ENCODE data around the gene PNPLA7. TPM values are rescaled to one million over a fixed set of nuclear protein-coding genes. Genes with fewer than 3 reads are reported as not detected.
A peak's percentile ranks its signal among the peaks of the same experiment; 100 is the strongest.

Gene PNPLA7
- total and polyA plus RNA-seq, 9 donors: 2.2 to 29.3 (median 13.0) TPM

- Histone ChIP-seq H3K4me1 (ENCODE audit: insufficient read depth) (no peaks in the 10 kb centered on the region), H3K27ac (no peak overlapping the region), H3K4me3 (no peak overlapping the region), H3K36me3 (no peaks in the 10 kb centered on the region), H3K9me3 (no peaks in the 10 kb centered on the region), H3K27me3 (no peaks in the 10 kb centered on the region)
- 92 to 95% (median 95%) methylated on average over 6 of the region's 6 CpGs for WGBS, 3 donors
- intact Hi-C loops (cut with DNase I): no loop called here
- TF ChIP-seq POLR2A (IDR thresholded peaks at IDR 0.05) (no peak), EP300 (IDR thresholded peaks at IDR 0.05) (no peak), CTCF (IDR thresholded peaks at IDR 0.05) (no peak)
- no peak for DNase-seq
These were observed 61.3 kb downstream of the PNPLA7 start for GRCh38 chr9:137488906-137489305.

GRCh38 chr9:137488327-137488653 is 61.9 kb downstream of the PNPLA7 start:
- H3K4me1 ChIP-seq (ENCODE audit: insufficient read depth): no peaks in the 10 kb centered on the region
- H3K36me3 ChIP-seq: no peaks in the 10 kb centered on the region
- no peaks in the 10 kb centered on the region for H3K9me3 ChIP-seq
- no peak overlapping the region for H3K27ac ChIP-seq
- no peak for DNase-seq
- no peak overlapping the region for H3K4me3 ChIP-seq
- TF ChIP-seq CTCF (IDR thresholded peaks at IDR 0.05): no peak
- TF ChIP-seq POLR2A (IDR thresholded peaks at IDR 0.05): no peak
- no peak for TF ChIP-seq EP300 (IDR thresholded peaks at IDR 0.05)
- intact Hi-C loops (cut with DNase I): no loop called here
- WGBS, 3 donors: 86 to 92% (median 87%) methylated on average over 6 of the region's 6 CpGs
- no peaks in the 10 kb centered on the region for H3K27me3 ChIP-seq

GRCh38 chr9:137487454-137488326 is 62.5 kb downstream of the PNPLA7 start:
- intact Hi-C loops (cut with DNase I): no loop called here
- no peaks in the 10 kb centered on the region for H3K9me3 ChIP-seq
- H3K4me1 ChIP-seq (ENCODE audit: insufficient read depth): no peaks in the 10 kb centered on the region
- 79 to 83% (median 81%) methylated on average over 40 to 41 of the region's 41 CpGs for WGBS, 3 donors
- H3K36me3 ChIP-seq: no peaks in the 10 kb centered on the region
- peak in 1 of 5 donors; percentile 30 for DNase-seq
- no peaks in the 10 kb centered on the region for H3K27me3 ChIP-seq
- no peak overlapping the region for H3K4me3 ChIP-seq
- no peak overlapping the region for H3K27ac ChIP-seq
- TF ChIP-seq EP300 (IDR thresholded peaks at IDR 0.05) (no peak), CTCF (IDR thresholded peaks at IDR 0.05) (no peak), POLR2A (IDR thresholded peaks at IDR 0.05) (no peak)

- peaks cover 2% of the 10 kb centered on the region for H3K4me1 ChIP-seq (ENCODE audit: insufficient read depth)
- H3K27ac ChIP-seq: no peak overlapping the region
- no peak overlapping the region for H3K4me3 ChIP-seq
- no peak for TF ChIP-seq POLR2A (IDR thresholded peaks at IDR 0.05)
- no peak for TF ChIP-seq EP300 (IDR thresholded peaks at IDR 0.05)
- TF ChIP-seq CTCF (IDR thresholded peaks at IDR 0.05): no peak
- intact Hi-C loops (cut with DNase I): no loop called here
- H3K27me3 ChIP-seq: no peaks in the 10 kb centered on the region
- 78 to 83% (median 80%) methylated on average over 35 of the region's 35 CpGs for WGBS, 3 donors
- no peaks in the 10 kb centered on the region for H3K36me3 ChIP-seq
- no peaks in the 10 kb centered on the region for H3K9me3 ChIP-seq
- peak in 1 of 5 donors; percentile 38 for DNase-seq
These were observed 63.4 kb downstream of the PNPLA7 start for GRCh38 chr9:137486545-137487453.
